C1 segment of cervical spinal cord (tissue), 14 donors: ENCODE measurements around the gene RETREG1.
"Not testable (repeated sequence)": the region's sequence is repeated elsewhere in the genome, so short reads cannot be mapped to it uniquely, and the experiment has no call there.

Source experiments
- DNase-seq, 14 donors: peaks; one replicate each; lab custom pipeline; 2025; lab: John Stamatoyannopoulos, UW

RETREG1 gene

DNA sequence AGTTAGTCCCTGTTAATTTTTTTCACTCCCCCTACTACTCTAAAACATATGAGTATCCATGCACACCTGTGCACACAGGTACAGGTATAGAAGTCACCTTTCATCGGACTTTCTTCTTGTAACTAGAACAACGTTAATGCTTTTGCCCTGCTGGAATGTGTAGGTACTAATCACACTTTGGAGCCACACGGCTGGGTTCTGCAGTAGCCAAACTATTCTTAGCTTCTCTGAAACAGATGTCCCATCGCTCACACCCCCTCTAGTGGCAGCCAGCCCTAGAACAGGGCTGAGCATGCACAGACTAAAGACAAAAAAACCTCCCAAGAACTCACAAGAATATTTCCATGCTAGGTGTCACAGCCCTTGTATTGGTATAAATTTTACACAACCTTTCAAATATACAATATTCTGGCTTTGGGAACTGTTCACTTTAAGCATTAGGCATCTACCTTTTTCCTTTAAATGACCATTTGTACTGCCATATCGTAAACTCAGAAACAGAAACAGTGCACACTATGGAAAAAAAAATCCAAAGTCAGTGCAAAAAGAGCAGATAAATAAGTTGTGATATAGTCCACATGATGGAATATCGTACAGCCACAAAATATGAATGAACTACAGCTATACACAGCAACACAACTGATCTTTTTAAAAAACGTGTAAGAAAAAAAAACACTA, 64.0 kb downstream of the RETREG1 start:
- peak in 7 of 14 donors; percentile 22 to 78 (median 44) for DNase-seq

DNA sequence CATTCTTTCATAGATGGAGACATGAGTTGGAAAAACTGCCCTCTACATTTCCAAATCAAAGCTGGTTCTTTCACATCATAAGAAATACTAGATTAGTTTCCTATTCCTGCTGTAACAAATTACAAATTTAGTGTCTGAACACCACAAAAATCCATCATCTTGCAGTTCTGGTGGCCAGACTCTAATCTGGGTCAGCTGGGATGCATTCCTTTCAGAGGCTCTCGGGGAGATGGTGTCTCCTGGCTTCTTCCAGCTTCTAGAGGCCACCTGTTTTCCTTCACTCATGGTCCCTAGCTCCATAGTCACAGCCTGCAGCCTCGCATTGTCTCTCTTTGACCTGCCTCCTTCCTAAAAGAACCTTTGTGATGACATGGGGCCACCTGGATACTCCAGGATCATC, 65.2 kb downstream of the RETREG1 start:
- DNase-seq: no peak

DNA sequence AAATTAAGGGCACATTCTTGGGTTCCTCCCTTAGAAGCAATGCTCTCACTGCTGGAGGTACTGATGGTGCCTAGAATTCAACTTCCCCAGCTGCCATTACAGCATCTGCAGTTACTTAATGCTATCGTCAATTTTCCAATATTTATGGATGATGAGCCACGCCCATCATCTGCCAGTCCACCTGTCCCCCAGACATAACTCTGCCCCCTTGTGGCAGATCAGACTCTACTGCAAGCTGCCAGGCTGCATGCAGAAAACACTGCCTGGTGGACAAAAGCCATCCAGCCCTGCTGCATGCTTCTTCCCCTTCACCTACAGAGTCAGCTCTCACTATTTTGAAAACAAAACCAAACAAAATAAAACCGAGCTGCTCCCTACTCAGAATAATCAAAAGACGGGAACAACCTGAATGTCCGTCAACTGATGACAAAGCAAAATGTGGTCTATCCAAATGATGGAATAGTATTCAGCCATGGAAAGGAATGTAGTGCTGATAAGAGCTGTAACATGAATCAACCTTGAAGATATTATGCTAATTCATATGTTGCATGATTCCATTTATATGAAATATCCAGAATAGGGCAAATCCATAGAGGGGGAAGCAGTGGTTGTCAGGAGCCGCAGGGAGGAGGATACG, 66.4 kb downstream of the RETREG1 start:
- no peak for DNase-seq

DNA sequence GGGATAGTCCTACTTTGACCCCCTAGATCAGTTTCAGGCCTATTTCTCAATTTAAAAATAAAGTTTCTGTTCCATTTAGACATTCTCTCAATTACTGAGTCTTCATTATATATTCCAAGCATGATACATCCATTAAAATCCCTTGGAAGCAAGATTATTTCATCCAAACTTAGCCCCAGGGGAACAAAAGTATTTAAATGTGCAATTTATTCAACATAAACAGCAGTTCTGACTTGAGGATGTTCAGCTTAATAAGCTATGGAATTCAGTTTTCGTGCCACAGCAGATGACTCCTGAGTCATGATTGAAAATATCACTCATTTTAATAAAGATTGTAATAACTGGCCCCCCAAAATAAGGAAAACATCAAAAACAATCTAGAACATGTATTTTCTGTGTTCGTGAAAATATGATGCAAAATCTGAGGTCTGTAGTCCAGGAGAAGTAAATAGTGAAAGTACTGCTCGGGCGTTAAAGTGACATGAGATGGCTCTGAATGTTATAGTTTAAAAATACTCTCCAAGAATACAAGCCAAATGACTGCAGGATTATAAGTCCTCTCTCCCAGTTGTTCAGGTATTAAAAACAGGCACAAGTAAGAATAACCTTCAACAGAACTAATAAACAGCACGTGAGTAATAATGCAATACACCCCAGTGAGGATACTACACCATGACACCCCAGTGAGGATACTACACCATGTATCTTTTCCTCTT, 67.1 kb downstream of the RETREG1 start:
- DNase-seq: no peak

DNA sequence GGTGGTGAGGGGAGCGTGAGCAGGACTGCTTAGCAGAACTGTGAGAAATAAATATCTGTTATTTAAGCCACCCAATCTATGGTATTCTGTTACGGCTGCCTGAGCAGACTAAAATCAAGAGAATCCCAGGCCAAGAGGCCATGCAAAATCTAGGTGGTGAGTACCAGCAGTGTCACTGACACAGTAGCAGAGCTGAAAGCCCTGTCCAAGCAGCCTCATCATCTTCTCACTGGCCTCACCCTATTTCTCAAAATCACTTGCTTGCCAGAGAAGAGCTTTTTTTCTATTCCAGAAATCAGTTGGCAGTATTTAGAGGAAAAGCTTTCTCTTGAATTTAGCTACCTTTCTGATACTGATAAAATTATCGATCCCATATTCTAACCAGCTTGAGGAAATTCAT, 68.0 kb downstream of the RETREG1 start:
- no peak for DNase-seq

DNA sequence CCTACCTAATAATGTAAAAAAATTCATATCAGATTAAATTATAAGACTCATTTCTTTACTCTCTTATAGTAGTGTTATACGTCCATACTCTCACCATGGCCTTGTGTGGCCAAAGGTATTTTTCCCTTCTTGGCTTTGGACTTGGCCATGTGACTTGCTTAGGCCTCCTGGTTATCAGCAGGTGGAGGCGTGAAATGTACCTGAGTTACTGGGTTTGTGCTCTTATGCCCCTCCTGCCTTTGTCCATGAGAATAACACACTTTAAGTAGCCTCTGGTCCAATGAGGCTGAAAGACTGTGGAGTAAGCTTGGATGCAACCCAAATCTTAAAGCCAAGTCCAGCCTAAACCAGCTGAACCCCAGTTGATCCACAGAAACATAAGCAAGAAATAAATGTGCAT, 68.7 kb downstream of the RETREG1 start:
- no peak for DNase-seq

DNA sequence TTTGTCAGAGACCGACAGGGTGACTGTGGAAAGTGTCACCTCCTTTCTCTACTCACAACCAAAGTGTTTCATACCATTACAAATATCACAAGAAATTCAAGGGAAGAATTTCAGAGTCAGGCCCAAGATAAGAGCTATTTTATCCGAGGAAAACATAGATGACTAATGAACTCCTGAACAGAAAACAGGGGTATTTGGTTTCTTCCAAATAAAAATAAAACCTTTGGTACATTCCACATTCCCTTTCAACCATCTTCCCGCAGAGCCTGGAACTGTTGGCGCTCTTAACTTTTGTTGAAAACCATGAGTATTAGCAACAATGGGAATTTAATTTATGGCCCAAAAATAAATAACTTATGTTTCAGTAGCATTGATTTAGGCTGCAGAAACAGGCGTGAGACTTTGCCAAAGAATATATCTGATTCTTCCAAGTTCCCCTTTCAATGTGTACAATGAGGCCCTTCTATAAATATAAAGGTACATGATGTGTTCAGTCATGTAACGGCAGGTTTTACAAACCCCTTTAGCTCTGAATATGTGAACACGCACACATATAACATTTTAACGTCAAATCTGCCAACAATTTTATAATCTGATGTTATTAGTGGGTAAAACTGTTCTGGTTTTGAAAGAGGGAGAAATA, 69.5 kb downstream of the RETREG1 start:
- DNase-seq: no peak

DNA sequence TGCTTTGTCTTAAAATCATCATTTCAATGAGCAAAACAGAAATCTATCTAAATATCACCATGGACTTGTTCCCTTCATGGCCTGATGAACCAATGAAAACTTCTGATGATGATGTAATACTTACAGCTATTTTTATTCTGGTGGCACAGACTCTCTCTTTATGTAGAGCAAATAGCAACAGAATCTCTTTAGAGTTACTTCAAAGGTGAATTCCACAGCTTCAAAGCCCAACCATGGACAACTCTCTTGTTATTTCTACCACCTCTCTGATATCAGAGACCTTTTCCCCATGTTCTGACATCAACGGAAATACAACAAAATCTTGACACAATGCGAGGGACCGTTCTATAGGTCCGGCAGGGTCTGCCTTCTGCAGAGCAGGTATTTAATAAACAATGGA, 70.1 kb downstream of the RETREG1 start:
- DNase-seq: no peak

DNA sequence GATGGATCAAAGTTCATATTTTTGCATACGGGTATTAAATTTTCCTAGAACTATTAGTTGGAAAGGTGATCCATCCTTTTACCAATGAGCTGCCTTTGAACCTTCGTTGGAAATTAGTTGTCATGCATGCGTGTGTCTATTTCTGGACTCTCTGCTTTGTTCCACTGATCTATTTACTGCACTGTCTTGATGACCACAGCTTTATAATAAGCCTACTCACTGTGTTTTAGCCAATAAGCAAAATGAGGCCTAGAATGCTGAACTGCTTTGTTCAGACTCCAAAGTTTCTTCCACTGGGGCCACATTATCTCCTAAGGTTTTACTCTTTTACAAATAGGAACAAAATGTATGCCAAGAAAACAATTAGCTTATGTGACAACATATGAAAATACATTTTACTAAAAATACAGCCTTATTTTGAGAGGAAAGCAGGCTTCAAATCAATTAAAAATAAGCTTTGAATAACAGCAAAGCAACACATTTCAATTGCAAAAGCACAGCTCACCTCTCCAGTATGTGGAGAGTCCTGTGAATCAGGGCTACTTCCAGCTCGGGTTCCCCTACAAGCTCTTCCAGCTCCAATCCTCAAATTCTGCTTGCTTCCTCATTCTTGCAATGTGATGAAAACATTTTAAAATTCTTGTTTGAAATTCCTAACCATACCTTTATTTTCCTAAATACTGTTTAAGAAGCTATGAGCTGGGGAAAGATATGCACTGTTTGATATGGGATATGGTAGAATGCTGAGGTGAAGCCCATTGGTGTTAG, 72.0 kb downstream of the RETREG1 start:
- DNase-seq: no peak

DNA sequence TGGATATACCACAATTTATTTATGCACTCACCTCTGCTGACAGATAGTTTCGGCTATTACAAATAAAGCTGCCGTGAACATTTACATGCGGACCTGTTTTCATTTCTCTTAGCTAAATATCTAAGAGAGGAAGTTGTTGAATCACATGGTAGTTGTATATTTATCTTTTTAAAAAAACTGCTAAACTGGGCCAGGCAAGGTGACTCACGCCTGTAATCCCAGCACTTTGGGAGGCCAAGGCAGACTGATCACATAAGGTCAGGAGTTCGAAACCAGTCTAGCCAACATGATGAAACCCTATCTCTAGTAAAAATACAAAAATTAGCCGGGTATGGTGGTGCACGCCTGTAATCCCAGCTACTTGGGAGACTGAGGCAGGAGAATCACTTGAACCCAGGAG, 73.6 kb downstream of the RETREG1 start:
- DNase-seq: not testable (repeated sequence)

DNA sequence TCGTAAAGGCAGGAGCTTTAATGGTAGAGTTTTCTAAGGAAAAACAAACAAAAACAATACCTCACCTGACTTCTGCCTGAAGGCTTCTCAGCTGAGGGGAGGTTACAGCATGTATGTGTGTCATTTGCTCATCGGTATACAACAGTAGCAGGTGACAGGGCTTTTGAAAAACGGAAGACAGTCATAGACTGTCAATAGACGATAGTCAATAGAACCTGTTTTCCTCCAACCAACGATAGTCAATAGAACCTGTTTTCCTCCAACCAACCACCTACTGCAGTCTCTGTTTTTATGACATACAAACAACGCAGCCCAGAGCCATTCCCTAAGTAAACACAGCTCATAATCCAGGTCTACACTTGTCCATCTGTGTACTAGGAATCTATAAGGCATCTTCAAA, 74.6 kb downstream of the RETREG1 start:
- DNase-seq: no peak

DNA sequence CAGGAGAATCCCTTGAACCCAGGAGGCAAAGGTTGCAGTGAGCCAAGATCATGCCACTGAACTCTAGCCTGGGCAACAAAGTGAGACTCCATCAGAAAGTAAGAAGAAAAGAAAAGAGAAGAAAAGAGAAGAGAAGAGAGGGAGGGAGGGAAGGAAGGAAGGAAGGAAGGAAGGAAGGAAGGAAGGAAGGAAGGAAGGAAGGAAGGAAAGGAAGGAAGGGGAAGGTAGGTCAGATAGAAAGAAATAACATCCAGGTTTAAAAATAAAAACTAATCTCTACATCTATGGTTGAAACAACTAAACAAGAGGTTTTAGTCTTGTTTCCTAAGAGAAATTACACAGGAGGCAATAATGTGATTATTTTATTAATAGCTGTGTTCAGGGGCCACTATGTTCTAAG, 75.2 kb downstream of the RETREG1 start:
- DNase-seq: not testable (repeated sequence)

DNA sequence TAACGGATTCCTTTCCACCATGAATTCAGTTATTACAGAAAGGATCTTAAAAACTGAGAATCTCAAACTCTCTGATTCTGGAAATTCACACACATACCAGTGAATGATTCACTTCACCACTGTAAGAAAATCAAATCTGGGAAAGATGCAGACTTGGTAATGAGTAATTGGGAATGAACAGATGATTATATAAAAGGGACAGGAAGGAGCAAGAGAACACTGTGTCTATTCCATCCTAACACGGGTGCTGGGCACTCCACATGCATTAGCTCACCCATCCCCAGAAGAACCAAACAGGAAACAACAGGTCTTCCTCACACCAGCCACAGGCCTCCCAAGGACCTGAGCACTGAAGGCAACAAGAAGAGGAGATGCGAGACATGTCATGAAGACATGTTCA, 76.4 kb downstream of the RETREG1 start:
- no peak for DNase-seq

DNA sequence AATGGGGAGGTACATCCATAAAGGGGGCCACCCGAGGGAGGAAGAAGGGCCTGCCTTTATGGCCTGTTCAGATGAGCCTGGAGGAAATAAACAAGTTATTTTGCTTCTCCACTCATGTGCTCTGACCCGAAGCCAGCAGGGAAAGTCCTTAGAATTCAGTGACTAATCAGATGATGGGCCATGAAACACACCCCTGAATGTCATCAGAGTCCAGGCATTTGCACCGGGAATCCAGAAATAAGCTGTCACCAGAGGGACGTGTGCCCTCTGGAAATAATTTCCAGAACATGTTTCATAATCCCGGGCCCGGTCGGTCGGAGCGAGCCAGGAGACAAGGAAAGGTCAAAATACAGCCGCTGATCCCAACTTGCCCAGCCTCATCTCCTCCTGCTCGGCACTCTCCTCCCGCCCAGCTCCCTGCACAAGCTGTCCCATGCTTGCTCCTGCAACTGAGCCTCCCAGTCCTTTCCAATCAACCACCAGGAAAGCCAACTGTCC, 77.6 kb downstream of the RETREG1 start:
- DNase-seq: peak in 6 of 14 donors; percentile 27 to 78 (median 52)

DNA sequence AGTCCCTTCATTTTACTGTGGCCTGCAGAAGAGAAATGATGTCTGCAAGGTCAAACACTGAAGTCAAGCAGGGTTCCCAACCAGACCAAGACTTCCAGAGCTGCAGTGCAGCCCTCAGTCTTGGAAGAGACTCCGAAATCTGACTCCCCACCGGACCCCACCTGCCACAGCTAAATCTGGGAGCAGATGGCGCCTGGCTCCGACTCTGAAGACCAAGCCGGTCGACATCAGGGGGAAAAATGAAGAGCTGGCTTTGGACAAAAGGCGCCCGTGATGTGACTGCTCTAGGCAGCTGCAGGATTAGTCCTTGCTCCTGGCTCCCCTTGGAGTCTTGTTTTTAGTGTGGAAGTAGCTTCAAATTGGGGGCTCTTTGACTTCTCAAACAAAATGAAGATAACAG, 78.8 kb downstream of the RETREG1 start:
- peak in 1 of 14 donors; percentile 87 for DNase-seq

DNA sequence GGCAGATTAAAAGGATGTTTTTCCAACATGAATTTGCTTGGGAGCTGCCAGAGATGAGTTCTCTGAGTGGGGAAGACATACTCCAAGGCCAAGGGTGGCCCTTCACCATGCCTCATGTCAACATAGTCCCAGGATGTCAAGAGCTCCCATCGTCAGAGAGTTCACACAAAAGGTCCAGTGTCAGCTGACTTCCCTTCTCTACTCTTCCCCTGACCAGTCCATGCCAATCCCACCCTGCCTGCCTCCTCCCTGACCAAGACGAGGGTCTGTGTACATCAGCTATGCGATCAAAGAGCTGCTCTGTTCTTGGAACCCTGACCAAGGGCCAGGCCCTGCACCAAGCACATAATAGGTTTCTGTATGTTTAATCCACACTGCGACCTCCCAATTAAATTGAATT, 80.0 kb downstream of the RETREG1 start:
- no peak for DNase-seq

DNA sequence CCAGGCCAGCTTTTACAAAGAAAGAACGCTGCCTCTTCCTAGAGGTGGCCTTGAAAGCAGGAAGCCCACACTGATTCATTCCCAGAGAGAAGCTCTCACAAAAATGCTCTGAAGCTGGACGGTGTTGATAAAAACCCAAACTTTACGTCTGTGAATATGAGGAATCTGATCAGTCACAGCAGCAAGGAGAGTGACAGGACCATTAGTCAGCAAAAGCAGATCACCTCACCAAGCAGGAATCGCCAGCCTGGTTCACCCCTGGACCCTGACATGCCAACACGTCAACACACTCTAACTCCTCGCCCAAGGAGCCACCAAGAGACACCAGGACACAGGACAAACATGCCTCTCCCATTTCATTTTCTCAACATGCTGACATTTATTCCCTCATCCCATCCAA, 80.6 kb downstream of the RETREG1 start:
- no peak for DNase-seq

DNA sequence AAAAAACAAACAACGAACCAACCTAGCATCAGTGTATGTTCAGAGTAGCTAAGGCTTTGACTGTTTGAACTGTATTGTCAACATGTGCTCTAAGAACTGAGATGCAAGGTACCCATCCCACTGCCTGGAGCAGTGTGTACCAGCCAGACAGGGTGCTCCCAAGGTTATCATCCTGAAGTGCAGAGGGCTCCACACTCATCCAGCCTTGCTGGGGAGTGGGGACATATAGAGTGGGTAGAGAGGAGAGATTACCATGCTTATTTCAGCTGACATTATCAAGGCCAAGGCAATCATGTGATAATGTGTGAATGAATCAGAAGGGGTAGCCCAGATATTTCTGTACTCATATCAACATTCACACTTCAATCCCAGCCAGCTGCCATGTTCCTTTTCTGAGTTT, 82.5 kb downstream of the RETREG1 start:
- no peak for DNase-seq

DNA sequence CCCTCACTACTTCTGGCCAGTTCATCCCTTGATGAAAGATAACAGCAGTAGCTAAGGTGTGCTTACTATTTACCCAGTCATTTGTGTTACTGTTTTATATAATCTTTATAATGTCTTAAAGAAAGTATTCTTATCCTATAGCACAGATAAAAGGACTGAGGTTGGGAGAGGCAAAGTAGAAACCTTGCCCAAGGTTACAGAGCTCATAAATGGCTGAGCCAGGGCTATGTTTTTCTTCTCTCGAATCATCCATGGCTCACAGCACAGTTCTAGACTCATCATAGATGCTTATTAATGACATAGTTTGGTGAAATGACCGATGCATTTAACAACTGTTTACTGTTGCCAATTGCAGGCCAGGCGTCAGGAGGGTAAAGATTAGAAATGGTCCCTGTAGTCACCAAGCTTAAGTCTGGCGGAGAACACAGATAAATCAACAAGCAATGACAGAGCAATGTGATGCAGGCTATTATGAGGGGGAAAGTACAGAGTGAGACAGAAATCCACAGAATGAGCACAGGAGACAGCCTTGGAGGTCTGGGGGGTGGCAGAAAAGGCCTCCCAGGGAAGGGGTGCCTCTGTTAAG, 85.6 kb downstream of the RETREG1 start:
- no peak for DNase-seq

DNA sequence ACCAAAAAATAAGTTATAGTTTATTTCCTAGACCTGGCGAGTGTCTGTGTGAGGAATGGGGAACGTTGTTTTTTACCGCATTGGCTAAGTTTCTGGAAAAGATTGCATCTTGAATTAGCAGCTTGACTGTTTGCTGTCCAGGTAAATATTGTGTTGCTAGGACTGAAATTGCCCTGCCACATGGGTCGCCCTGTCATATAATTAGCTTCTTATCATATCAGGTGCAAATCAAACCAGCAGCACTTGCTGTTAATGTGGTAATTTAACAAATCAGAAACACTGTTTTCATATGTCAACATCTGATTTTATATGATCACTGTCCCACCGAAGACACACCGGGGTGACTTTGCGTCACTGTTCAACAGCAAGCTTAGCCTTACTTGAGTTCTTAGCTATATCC, 87.5 kb downstream of the RETREG1 start:
- DNase-seq: no peak
